Mammary epithelial cell (primary cell): Measurements from ENCODE around the gene IER5L.

ENCODE experiments used
- EZH2 ChIP-seq: IDR thresholded peaks from 2 replicates; pipeline ENCODE4 v1.6.1; 2012; ENCODE audit warnings: low read length, inconsistent platforms, borderline replicate concordance
- TF ChIP-seq, protein P1 (sequence below), 2 donors: IDR thresholded peaks in 1 of 2; conservative IDR thresholded peaks in 1 of 2; 2 replicates each; pipeline ENCODE4 v1.5.1; 2011 to 2012; ENCODE audit warnings: inconsistent platforms in 2 of 2, low read length in 2 of 2, mild to moderate bottlenecking in 2 of 2, control low read depth in 1 of 2, low read depth in 1 of 2; ENCODE audit not compliant: insufficient read depth in 1 of 2; ENCODE audit errors: extremely low read depth in 1 of 2

DNA sequence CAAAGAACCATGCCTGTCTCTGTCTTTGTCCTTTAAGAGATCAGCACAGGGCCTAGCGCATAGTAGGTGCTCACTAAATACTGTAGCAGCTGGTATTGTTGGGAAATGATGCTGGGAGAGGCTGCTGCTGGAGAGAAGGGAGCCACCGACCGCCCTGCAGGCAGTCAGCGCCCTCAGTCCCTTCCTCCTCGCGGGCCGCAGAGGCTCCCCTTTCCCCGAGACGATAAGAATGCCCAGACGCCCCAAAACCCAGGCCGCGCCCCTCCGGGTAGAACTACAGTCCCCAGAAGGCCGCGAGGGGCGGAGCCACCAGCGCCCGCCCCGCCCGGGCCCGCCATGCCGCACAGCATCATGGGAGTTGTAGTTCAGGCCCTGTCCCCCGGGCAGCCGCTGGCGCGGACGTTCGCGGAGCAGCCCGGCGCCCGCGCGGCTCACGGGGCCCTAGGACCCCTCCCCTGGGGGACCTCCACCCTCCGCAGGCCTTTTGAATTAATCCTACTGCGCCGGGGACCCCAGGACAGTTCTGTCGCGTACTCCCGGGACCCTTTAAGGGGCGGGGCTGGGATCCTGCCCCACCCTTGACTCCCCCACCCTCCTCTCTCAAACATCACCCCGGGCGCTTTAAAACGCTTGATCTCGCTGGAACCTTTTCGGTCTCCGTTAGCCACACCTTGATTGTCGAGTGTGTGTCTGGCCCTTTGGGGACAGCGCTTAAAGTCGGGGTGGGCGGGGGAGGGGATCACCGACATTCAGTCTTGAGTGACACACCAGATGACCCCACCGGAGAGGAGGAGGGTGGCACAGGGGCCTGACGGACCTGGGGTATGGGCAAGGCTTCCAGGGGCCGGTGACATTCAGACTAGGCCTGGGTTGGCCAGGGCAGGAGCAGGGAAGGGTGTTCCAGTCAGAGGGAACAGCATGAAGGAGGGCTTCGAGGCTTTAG is 24.8 kb upstream of the IER5L start:
- TF ChIP-seq, protein P1, sequence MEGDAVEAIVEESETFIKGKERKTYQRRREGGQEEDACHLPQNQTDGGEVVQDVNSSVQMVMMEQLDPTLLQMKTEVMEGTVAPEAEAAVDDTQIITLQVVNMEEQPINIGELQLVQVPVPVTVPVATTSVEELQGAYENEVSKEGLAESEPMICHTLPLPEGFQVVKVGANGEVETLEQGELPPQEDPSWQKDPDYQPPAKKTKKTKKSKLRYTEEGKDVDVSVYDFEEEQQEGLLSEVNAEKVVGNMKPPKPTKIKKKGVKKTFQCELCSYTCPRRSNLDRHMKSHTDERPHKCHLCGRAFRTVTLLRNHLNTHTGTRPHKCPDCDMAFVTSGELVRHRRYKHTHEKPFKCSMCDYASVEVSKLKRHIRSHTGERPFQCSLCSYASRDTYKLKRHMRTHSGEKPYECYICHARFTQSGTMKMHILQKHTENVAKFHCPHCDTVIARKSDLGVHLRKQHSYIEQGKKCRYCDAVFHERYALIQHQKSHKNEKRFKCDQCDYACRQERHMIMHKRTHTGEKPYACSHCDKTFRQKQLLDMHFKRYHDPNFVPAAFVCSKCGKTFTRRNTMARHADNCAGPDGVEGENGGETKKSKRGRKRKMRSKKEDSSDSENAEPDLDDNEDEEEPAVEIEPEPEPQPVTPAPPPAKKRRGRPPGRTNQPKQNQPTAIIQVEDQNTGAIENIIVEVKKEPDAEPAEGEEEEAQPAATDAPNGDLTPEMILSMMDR (conservative IDR thresholded peaks at IDR 0.05 in 1 of 2, IDR thresholded peaks at IDR 0.05 in 1 of 2; ENCODE audit: extremely low read depth in 1 of 2, insufficient read depth in 1 of 2, low read depth in 1 of 2, low read length in 2 of 2) = no peak
- no peak for TF ChIP-seq EZH2
